Neural progenitor cell (in vitro differentiated cells): ENCODE results near the gene HDAC1. TPM values are rescaled to one million over a fixed set of nuclear protein-coding genes. Genes with fewer than 3 reads are reported as not detected.
A peak's percentile ranks its signal among the peaks of the same experiment; 100 is the strongest.

Experiments used
- DNase-seq: peaks from one replicate; pipeline ENCODE4 v3.0.0-alpha.2; 2016; ENCODE audit warnings: low spot score
- H2AFZ ChIP-seq: fragments of 200-600 bp; sonication (generic); replicated peaks from 2 replicates; pipeline ENCODE4 v1.6.1; 2016; ENCODE audit warnings: antibody characterized with exemption
- H3F3A ChIP-seq: fragments of 200-600 bp; sonication (generic); 2 replicates; pipeline ENCODE4 v1.6.1; 2016; ENCODE audit warnings: antibody characterized with exemption, low read depth
- H3K27ac ChIP-seq: fragments of 200-600 bp; sonication (generic); 2 replicates; pipeline ENCODE4 v1.5.1; 2016; ENCODE audit warnings: mild to moderate bottlenecking
- H3K27me3 ChIP-seq: fragments of 200-600 bp; sonication (generic); 2 replicates; pipeline ENCODE4 v1.6.1; 2016; ENCODE audit warnings: mild to moderate bottlenecking, moderate library complexity
- H3K36me3 ChIP-seq: fragments of 200-600 bp; sonication (generic); 2 replicates; pipeline ENCODE4 v1.5.1; 2016
- H3K4me1 ChIP-seq: fragments of 200-600 bp; sonication (generic); 2 replicates; pipeline ENCODE4 v1.6.1; 2016; ENCODE audit warnings: mixed run types
- H3K4me2 ChIP-seq: fragments of 200-600 bp; sonication (generic); 2 replicates; pipeline ENCODE4 v1.6.1; 2016
- H3K4me3 ChIP-seq: fragments of 200-600 bp; sonication (generic); 2 replicates; pipeline ENCODE4 v1.5.1; 2016
- H3K79me2 ChIP-seq: fragments of 200-600 bp; sonication (generic); 2 replicates; pipeline ENCODE4 v1.6.1; 2016; ENCODE audit warnings: low read depth
- H3K9ac ChIP-seq: fragments of 200-600 bp; sonication (generic); 2 replicates; pipeline ENCODE4 v1.6.1; 2016
- H3K9me3 ChIP-seq: fragments of 200-600 bp; sonication (generic); 2 replicates; pipeline ENCODE4 v1.5.1; 2016; ENCODE audit warnings: low read depth
- H4K20me1 ChIP-seq: fragments of 200-600 bp; sonication (generic); 2 replicates; pipeline ENCODE4 v1.6.1; 2016; ENCODE audit warnings: low read depth
- H3K27ac Mint-ChIP-seq: 3 replicates; pipeline ENCODE4 v1.8.0; 2021; ENCODE audit warnings: mixed read lengths
- H3K27me3 Mint-ChIP-seq: 2 replicates; pipeline ENCODE4 v1.8.0; 2022; ENCODE audit warnings: low read depth, mild to moderate bottlenecking, inconsistent platforms, moderate library complexity, mixed read lengths; ENCODE audit not compliant: insufficient read depth
- H3K36me3 Mint-ChIP-seq: 3 replicates; pipeline ENCODE4 v1.8.0; 2021; ENCODE audit warnings: mixed read lengths
- H3K4me1 Mint-ChIP-seq: 3 replicates; pipeline ENCODE4 v1.8.0; 2021; ENCODE audit warnings: mixed read lengths
- H3K4me3 Mint-ChIP-seq: 3 replicates; pipeline ENCODE4 v1.8.0; 2021; ENCODE audit warnings: mild to moderate bottlenecking, moderate library complexity, mixed read lengths
- H3K9me3 Mint-ChIP-seq: 3 replicates; pipeline ENCODE4 v1.8.0; 2020; ENCODE audit warnings: mixed read lengths
- CTCF ChIP-seq: fragments of 200-600 bp; sonication (generic); IDR thresholded peaks from 2 replicates; pipeline ENCODE4 v1.5.1; 2017; ENCODE audit warnings: antibody characterized with exemption, mild to moderate bottlenecking
- EZH2 ChIP-seq: fragments of 200-600 bp; sonication (generic); IDR thresholded peaks from 2 replicates; pipeline ENCODE4 v1.6.1; 2017; ENCODE audit warnings: antibody characterized with exemption, mild to moderate bottlenecking, moderate library complexity
- EZH2phosphoT487 ChIP-seq: fragments of 200-600 bp; sonication (generic); IDR thresholded peaks from 2 replicates; pipeline ENCODE4 v1.6.1; 2017; ENCODE audit warnings: antibody characterized with exemption
- total RNA-seq: library from RNA; depleted of rRNA; stranded (reverse); fragments of >200 nt; gene quantifications from 2 replicates; pipeline ENCODE4 v1.2.3, GENCODE V29; 2015; ENCODE audit warnings: low replicate concordance

The HDAC1 gene
- total RNA-seq, 1 donor from 2014 or later: 129 TPM

GRCh38 chr1:32350785-32351398 lies 59.0 kb downstream of the HDAC1 start:
- TF ChIP-seq CTCF (peak; percentile 82), EZH2phosphoT487 (no peak), EZH2 (no peak)
- H3K9ac ChIP-seq: no peak overlapping the region
- H3K4me1 ChIP-seq: peaks cover 16% of the 10 kb centered on the region
- H3K4me3 Mint-ChIP-seq: peak overlapping the region; percentile 90
- H3K4me2 ChIP-seq: peak overlapping the region; percentile 66
- peak overlapping the region; percentile 95 for H2AFZ ChIP-seq
- H3F3A ChIP-seq: peaks cover 19% of the 10 kb centered on the region
- peaks cover 9% of the 10 kb centered on the region for H3K36me3 Mint-ChIP-seq
- peaks cover 19% of the 10 kb centered on the region for H3K27me3 ChIP-seq
- H3K27me3 Mint-ChIP-seq: peaks cover 11% of the 10 kb centered on the region
- H3K79me2 ChIP-seq: no peaks in the 10 kb centered on the region
- peaks cover 43% of the 10 kb centered on the region for H3K4me1 Mint-ChIP-seq
- peaks cover 9% of the 10 kb centered on the region for H3K9me3 ChIP-seq
- H3K9me3 Mint-ChIP-seq: peaks cover 4% of the 10 kb centered on the region
- peak overlapping the region; percentile 91 for H3K27ac Mint-ChIP-seq
- H4K20me1 ChIP-seq: peaks cover 9% of the 10 kb centered on the region
- peak; percentile 87 for DNase-seq
- H3K36me3 ChIP-seq: no peaks in the 10 kb centered on the region
- no peak overlapping the region for H3K27ac ChIP-seq
- H3K4me3 ChIP-seq: peak overlapping the region; percentile 85

GRCh38 chr1:32351399-32352238 lies 59.7 kb downstream of the HDAC1 start:
- H2AFZ ChIP-seq: peak overlapping the region; percentile 95
- no peaks in the 10 kb centered on the region for H3K79me2 ChIP-seq
- H3K27me3 ChIP-seq: peaks cover 19% of the 10 kb centered on the region
- peak overlapping the region; percentile 91 for H3K27ac Mint-ChIP-seq
- H3K4me1 Mint-ChIP-seq: peaks cover 41% of the 10 kb centered on the region
- DNase-seq: peak; percentile 100
- peaks cover 9% of the 10 kb centered on the region for H3K36me3 Mint-ChIP-seq
- TF ChIP-seq EZH2 (peak; percentile 46), CTCF (no peak)
- H3K27ac ChIP-seq: peak overlapping the region; percentile 38
- peak overlapping the region; percentile 90 for H3K4me2 ChIP-seq
- peak overlapping the region; percentile 85 for H3K4me3 ChIP-seq
- H4K20me1 ChIP-seq: peaks cover 9% of the 10 kb centered on the region
- no peaks in the 10 kb centered on the region for H3K36me3 ChIP-seq
- H3K9me3 Mint-ChIP-seq: peaks cover 4% of the 10 kb centered on the region
- H3K9me3 ChIP-seq: peaks cover 9% of the 10 kb centered on the region
- peaks cover 16% of the 10 kb centered on the region for H3K4me1 ChIP-seq
- H3K4me3 Mint-ChIP-seq: peak overlapping the region; percentile 90
- peaks cover 9% of the 10 kb centered on the region for H3K27me3 Mint-ChIP-seq
- H3F3A ChIP-seq: peaks cover 19% of the 10 kb centered on the region
- peak overlapping the region; percentile 45 for H3K9ac ChIP-seq

GRCh38 chr1:32352239-32352745 lies 60.4 kb downstream of the HDAC1 start:
- Mint-ChIP-seq H3K4me1 (peaks cover 40% of the 10 kb centered on the region), H3K4me3 (peak overlapping the region; percentile 83), H3K27ac (no peak overlapping the region), H3K27me3 (peaks cover 9% of the 10 kb centered on the region), H3K36me3 (peaks cover 9% of the 10 kb centered on the region), H3K9me3 (peaks cover 4% of the 10 kb centered on the region)
- Histone ChIP-seq H3K79me2 (no peaks in the 10 kb centered on the region), H3K36me3 (no peaks in the 10 kb centered on the region), H3K4me3 (peak overlapping the region; percentile 85), H3K9ac (peak overlapping the region; percentile 45), H4K20me1 (peaks cover 9% of the 10 kb centered on the region), H3K27ac (no peak overlapping the region), H2AFZ (peak overlapping the region; percentile 74), H3F3A (peaks cover 19% of the 10 kb centered on the region), H3K4me2 (peak overlapping the region; percentile 90), H3K4me1 (peaks cover 16% of the 10 kb centered on the region), H3K9me3 (peaks cover 9% of the 10 kb centered on the region), H3K27me3 (peaks cover 19% of the 10 kb centered on the region)
- no peak for DNase-seq
- TF ChIP-seq EZH2 (no peak), EZH2phosphoT487 (no peak), CTCF (no peak)
